Lung microvascular endothelial cell (primary cell): ENCODE results near the gene LRP1B. TPM values are rescaled to one million over a fixed set of nuclear protein-coding genes. Genes with fewer than 3 reads are reported as not detected.

Source experiments
- DNase-seq, 2 donors: peaks; one replicate each; pipeline versions ENCODE4 v3.0.0 to v3.0.0-alpha.2; 2010; ENCODE audit warnings: low read depth in 2 of 2
- total RNA-seq: library from RNA; depleted of rRNA; stranded (reverse); fragments of >200 nt; gene quantifications from 2 replicates; pipeline ENCODE4 v1.2.1, GENCODE V29; 2014

LRP1B gene
- total RNA-seq, 1 donor from 2014 or later, result not detected

GRCh38 chr2:140643761-140644187 lies 1487.0 kb downstream of the LRP1B start:
- DNase-seq, result no peak

GRCh38 chr2:140641163-140641562 lies 1489.7 kb downstream of the LRP1B start:
- no peak for DNase-seq

DNA sequence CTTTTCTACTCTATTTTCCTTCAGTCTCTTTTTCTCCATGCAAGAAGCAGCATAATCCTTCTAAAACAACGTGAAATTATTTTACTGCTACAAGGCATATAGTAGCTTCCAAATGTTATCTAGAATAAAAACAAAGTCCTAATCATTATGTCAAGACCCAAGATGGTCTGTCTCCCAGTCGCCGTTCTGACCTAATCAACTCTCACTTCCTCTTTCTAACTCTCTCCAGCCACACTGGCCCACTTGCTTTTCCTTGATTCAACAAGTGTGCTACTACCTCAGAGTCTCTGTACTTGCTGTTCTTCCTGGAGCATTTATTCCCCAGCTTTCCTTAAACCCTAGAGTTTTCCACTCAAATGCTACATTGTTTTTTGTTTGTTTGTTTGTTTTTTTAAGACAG lies 1491.2 kb downstream of the LRP1B start:
- DNase-seq, result no peak

DNA sequence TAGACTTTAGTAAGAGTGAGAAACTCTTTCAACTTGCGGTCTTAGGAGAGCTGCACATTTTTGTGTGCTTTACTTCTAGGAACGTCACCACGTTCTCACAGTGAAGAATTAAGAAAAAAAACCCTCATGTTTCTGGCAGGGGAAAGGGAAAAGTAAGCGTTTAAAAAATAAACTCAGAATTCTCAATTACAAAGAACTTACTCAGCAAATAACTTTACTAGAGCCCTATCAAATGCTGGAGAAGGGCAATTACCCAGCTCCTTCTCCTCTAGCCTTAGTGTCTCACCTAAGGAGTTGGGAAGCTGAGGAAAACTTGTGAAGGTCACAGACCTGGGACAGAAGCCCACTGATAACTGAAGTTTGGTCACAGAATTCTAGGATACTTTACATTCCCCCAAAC lies 1500.3 kb downstream of the LRP1B start:
- DNase-seq, result no peak

GRCh38 chr2:140627885-140628284 lies 1502.9 kb downstream of the LRP1B start:
- no peak for DNase-seq

DNA sequence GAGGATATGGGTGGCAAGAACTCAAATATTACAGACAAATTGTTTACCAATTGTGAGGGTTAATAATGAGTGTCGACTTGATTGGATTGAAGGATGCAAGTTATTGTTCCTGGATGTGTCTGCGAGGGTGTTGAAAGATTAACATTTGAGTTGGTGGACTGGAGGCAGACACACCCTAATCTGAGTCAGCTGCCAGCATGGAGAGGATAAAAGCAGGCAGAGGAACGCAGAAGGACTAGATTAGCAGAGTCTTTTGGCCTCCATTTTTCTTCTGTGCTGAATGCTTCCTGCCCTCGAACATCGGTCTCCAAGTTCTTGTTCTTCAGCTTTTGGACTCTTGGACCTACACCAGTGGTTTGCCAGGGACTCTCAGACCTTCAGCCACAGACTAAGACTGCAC lies 1503.7 kb downstream of the LRP1B start:
- no peak for DNase-seq

DNA sequence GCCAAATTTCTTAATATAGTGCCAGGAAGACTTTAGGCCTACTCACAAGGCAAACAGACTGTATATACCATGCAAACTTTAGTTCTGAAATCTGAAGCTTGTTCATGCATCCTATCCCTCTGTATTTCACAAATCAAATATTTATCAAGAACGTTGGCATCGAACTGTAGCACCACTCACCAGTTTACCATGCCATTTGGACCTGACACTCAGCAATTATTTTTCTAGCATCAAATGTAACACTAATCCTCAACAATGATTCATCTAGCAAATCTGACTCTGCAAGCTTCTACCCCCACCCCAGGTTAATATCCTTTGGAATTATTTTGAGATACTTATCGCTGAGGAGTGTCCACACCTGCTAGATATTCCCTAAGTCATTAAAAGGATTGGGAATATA lies 1506.6 kb downstream of the LRP1B start:
- DNase-seq, result no peak

DNA sequence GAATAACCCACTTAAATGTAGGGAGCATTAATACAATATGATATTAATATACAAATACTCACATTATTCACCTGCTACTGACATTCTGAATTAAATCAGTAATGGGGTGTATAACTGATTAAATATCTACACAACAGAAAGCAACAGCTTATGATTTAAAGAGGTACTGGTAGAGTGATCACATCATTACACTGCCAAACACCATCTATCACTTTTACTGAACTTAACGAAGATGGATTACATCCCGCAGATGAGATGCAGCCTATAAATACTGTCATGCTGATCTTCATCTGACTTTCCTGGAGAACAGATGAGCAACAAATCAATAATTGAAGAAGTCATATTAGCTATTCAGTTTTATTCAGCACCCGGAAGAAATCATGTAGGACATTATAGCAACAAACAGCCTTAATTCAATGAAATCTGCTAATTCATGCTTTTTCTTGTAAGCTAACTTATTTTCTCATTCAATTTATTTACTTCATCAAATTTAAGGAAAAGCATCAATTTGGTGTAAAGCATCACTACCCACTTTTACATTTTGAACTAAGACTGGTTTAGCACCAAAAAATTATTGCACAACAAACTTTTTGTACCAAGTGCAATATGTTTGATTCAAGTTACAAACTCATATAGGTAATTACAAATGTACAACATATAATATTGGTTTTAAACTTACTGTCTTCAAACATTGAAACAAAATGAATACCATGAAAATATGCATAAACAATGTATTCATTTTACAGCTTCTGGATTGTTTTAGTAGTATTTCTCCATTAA lies 1509.0 kb downstream of the LRP1B start:
- DNase-seq, result no peak

DNA sequence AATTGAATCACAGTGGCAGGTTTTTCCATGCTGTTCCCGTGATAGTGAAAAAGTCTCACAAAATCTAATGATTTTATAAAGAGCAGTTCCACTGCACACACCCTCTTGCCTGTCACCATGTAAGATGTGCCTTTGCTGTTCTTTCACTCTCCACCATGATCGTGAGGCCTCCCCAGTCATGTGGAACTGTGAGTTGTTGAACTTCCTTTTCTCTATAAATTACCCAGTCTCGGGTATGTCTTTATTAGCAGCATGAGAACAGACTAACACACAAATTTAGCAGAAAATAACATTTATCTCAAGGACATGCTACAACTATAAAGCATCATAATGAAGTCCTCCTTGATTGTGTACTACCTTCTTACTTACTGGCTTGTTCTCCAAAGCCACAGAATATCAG lies 1526.0 kb downstream of the LRP1B start:
- DNase-seq, result no peak

DNA sequence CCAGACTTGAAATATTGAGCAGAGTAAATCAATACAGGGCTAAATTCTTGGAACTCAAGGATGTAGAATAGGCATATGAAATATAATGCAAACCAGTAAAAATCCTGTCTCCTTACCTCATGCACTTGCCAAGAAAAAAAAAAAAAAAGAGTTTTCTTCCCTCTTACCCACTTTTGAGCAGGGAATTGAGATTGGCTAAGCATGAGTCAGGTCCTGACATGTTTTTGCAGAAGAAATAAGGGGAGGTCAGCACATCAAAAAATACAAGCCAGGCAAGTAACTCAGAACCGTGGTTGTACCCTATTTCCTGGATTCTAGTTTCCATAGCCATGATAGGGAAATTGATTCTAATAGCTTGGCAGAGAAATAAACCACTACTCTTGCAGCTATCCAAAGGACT lies 1526.7 kb downstream of the LRP1B start:
- no peak for DNase-seq

DNA sequence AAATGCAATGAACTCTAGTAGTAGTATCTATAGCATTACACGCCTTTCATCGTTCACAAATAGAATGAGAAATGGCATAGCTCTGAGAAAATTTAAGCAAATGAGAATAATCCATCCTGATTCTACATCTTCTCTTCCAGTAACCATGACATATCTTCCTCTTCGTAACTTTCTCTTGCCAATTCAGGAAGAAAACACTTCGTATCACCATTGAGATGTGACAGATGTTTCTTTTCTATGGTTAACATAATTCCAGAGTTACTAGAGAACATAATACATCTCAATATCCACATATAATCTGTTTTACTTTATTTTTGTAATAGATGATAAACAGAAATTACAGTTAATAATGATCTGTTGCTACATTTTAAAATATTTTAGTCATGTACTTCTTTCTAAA lies 1527.4 kb downstream of the LRP1B start:
- DNase-seq, result no peak

- DNase-seq, result no peak
Observed at GRCh38 chr2:140601801-140602200, 1529.0 kb downstream of the LRP1B start.

GRCh38 chr2:140601342-140601741 lies 1529.5 kb downstream of the LRP1B start:
- no peak for DNase-seq

- DNase-seq, result no peak
Observed at GRCh38 chr2:140600116-140600515, 1530.7 kb downstream of the LRP1B start.

GRCh38 chr2:140597836-140598235 lies 1533.0 kb downstream of the LRP1B start:
- no peak for DNase-seq

- DNase-seq, result no peak
Observed at GRCh38 chr2:140597205-140597604, 1533.6 kb downstream of the LRP1B start.

GRCh38 chr2:140596447-140596846 lies 1534.4 kb downstream of the LRP1B start:
- no peak for DNase-seq

DNA sequence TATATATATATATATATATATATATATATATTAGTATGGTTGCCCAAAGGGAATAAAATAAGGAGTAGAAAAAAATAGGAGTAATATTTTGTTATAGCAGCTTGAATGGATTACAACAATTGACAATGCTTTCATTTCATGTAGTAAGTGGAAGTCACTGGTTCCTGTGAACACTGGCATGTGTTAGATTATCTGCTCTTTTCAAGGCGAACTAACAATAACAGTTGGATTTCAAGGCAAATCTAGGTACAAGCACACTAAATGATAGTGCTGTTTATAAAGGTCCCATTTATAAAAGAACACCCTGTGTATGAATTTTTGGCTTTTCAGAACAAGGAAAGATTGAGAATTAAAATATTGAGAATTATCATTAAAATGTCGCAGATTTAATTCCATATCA lies 1535.7 kb downstream of the LRP1B start:
- DNase-seq, result no peak

GRCh38 chr2:140593132-140593531 lies 1537.7 kb downstream of the LRP1B start:
- no peak for DNase-seq

DNA sequence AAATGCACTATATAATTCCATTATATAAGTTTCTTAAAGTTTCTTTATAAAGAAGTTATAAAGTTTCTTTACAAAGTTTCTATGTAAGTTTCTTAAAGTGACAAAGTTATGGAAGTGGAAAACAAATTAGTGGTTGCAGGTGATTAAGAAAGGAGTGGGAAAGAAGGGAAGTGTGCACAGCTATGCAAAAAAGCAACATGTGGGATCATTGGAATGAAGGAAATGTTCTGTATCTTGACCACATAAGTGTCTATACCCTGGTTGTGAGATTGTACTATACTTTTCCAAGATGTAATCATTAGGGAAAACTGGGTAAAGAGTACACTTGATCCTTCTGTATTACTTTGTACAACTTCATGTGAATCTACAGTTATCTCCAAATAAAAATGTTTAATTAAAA lies 1541.1 kb downstream of the LRP1B start:
- no peak for DNase-seq

DNA sequence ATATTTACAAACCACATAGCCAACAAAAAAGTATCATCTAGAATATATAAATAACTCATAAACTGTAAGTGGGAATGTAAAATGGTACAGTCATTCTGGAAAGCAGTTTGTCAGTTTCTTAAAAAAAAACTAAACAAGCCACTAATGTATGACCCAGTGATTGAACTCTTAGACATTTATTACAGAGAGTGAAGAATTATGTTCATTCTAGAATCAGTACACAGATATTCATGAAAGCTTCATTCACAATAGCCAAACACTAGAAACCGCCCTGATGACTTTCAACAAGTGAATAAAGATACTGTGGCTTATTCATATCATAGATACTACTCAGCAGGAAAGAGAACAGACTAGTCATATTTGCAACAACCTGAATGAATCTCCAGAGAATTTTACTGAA lies 1541.5 kb downstream of the LRP1B start:
- no peak for DNase-seq

- DNase-seq, result peak; percentile 8 to 17
Observed at GRCh38 chr2:140586379-140586778, 1544.4 kb downstream of the LRP1B start.

GRCh38 chr2:140585016-140585415 lies 1545.8 kb downstream of the LRP1B start:
- DNase-seq, result no peak

DNA sequence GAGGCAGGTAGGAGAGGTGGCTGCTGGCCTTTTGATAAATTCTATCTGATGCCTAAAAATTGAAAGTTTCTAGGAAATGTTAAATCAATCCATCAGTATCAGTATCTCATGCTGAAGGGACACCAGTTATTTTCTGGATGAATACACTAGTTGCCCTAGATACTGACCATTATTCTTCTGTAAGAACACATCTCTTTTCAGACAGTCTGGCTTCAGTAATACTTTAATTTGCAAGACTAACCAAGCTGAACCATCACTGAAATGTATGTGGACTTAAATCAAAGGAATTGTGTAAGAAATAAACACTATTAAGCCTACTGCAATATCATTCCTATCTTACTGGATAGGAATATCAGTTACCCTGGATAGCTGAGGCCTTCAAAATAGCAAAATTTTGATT lies 1546.3 kb downstream of the LRP1B start:
- no peak for DNase-seq
